ENCODE measurements around the gene BRD1.

Gene BRD1

DNA sequence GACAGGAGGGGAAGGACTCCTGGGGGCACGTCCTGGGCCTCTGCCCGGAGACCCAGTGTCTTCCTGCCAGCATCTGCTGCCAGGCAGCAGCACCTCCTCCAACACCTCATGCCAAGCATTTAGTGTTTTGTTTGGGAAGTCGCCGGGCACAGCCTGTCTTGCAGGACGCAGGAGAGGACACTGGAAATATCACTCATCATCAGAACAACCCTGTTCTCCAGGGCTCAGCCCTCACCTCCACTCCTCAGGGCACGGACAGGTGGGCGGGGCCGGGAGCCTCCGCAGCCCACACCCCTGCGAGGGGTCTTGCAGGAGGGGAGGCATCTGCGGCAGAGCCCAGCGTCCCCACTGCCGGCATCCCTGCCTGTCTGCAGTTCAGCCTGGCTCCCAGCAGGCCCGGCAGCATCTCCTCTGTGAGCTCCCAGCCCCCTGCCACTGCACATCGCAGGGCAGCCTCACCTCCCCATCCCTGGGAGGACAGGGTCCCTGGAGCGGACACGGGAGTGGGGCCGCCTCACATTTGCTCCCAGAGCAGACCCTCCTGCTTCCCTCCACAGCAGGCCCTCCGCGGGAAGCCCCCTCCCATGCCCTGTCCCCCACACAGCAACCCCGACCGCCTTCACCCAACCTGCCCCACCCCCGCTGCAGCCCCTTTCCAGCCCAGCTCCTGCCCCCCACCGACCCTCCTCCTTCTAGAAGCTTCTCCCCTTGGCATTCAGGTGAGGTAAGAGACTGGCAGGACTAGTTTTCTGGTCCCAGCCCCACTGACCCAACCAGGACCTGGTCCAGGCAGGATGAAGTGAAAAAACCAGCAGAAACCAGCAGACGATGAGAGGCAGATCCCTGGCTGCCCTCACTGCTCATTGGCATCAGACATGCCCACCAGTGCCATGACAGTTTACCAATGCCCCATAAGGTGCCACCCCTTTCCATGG, 72.7 kb downstream of the BRD1 start:
- no peak for DNase-seq (ENCODE audit: low read depth in 2 of 2)
- TF ChIP-seq CTCF (IDR thresholded peaks at IDR 0.05; ENCODE audit: low read depth, low read length): no peak
- no peak overlapping the region for H3K4me3 ChIP-seq (replicated peaks in 1 of 2; ENCODE audit: low read depth in 2 of 2, low read length in 2 of 2)

DNA sequence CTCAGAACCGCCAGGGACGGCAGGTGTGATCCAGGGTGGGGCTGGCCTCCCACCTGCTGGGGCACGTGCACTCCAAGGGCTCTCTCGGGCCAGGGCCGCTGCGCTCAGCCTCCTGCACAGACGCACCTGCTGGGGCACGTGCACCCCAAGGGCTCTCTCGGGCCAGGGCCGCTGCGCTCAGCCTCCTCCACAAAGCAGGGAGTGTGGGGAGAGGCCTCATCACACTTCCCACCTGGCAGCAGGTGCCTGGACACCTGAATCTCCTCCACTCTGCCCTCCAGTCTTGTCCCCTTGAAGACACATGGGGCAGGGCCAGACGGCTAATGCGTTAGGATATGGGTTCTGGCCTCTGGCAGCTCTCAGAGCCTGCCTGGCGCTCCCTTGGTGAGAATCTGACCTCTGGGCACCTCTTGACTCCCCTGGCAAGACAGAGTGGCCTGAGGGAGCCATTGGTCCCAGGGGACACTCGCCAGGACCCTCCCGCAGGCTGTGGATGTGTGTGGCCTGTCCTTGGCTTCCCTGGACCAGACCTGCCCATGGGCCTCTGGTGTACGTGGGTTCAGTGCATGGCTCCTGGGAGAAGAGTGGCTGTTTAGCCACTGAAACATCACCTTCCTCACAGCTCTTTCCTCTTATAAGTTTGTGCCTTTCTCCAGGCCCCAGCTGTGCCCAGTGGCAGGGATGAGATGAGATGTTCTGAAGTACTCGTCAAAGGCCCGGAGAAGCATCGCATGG, 73.5 kb downstream of the BRD1 start:
- TF ChIP-seq CTCF (IDR thresholded peaks at IDR 0.05; ENCODE audit: low read depth, low read length): no peak
- no peak overlapping the region for H3K4me3 ChIP-seq (replicated peaks in 1 of 2; ENCODE audit: low read depth in 2 of 2, low read length in 2 of 2)
- DNase-seq (ENCODE audit: low read depth in 2 of 2): no peak

DNA sequence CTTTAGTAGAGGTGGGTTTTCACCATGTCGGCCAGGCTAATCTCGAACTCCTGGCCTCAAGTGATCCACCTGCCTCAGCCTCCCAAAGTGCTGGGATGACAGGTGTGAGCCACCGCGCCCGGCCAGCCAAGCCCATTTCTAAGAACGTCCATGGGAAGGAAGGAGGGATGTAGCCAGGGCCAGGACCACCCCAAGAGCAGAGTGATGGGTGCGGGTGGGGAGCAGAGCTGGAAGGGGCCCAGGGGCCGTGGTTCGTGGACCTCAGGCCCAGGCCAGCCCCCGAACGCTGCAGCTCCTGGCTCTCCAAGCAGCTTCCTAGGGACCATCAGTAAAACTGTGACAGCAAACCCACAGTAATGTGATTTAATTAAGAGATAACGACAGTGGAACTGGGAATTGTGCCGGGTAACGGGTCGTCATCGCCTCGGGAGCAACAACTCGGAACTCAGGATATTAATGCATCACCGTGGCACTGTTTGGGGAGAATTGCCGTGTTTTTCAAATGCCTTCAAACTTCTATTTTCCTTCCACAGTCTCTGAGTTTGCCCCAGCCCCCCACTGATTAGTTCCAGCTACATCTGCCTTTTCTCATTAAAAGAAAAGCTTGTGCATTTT, 74.3 kb downstream of the BRD1 start:
- H3K4me3 ChIP-seq (replicated peaks in 1 of 2; ENCODE audit: low read depth in 2 of 2, low read length in 2 of 2): no peak overlapping the region
- no peak for TF ChIP-seq CTCF (IDR thresholded peaks at IDR 0.05; ENCODE audit: low read depth, low read length)
- DNase-seq (ENCODE audit: low read depth in 2 of 2): no peak

DNA sequence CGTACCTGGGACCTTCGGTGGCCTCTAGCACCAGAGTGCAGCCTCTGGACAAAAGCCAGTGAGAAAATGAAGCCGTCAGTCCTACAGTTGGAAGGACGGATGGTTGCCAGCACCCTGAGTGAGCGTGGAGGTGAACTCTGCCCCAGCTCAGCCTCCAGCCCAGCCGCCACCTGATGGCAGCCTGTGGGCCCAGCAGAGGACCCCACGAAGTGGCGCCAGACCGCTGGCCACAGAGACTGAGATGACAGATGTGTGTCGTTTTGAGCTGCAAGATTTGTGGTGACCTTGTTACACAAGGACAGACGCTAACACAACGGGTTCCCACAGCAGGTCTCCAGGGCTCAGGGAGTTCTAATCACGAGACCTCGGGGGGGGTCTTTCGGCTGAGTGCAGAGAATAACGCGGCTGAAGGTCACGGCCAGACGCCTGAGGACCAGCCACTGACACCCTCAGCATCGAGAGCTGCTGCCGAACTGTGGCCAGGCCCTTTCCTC, 75.0 kb downstream of the BRD1 start:
- H3K4me3 ChIP-seq (replicated peaks in 1 of 2; ENCODE audit: low read depth in 2 of 2, low read length in 2 of 2): no peak overlapping the region
- TF ChIP-seq CTCF (IDR thresholded peaks at IDR 0.05; ENCODE audit: low read depth, low read length): no peak
- no peak for DNase-seq (ENCODE audit: low read depth in 2 of 2)

GRCh38 chr22:49751966-49752597, 75.6 kb downstream of the BRD1 start:
- no peak overlapping the region for H3K4me3 ChIP-seq (replicated peaks in 1 of 2; ENCODE audit: low read depth in 2 of 2, low read length in 2 of 2)
- no peak for TF ChIP-seq CTCF (IDR thresholded peaks at IDR 0.05; ENCODE audit: low read depth, low read length)
- DNase-seq (ENCODE audit: low read depth in 2 of 2): no peak

GRCh38 chr22:49751318-49751965, 76.2 kb downstream of the BRD1 start:
- TF ChIP-seq CTCF (IDR thresholded peaks at IDR 0.05; ENCODE audit: low read depth, low read length): no peak
- DNase-seq (ENCODE audit: low read depth in 2 of 2): no peak
- no peak overlapping the region for H3K4me3 ChIP-seq (replicated peaks in 1 of 2; ENCODE audit: low read depth in 2 of 2, low read length in 2 of 2)
